ENCODE results near the gene PSME1.
A peak's percentile ranks its signal among the peaks of the same experiment; 100 is the strongest.
"Not testable (repeated sequence)": the region's sequence is repeated elsewhere in the genome, so short reads cannot be mapped to it uniquely, and the experiment has no call there.

Gene PSME1

DNA sequence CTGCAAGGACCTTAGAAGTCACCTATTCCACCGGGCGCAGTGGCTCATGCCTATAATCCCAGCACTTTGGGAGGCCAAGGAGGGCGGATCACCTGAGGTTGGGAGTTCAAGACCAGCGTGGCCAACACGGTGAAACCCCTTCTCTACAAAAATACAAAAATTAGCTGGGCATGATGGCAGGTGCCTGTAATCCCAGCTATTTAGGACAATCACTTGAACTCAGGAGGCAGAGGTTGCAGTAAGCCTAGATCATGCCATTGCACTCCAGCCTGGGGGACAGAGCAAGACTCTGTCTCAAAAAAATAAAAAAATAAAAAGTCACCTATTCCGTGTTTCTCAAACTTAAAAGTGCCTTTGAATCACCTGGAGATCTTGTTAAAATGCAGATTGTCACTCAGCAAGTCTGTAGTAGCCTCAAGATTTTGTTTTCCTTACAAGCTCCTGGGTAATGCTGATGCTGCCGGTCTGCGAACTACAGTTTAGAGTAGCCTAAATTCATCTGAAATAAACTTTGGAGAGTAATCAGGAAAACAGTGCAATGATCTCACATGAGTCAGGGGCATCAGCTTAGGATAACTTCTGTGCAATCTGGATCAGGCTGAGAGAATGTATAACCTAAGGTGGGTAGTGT, 30.3 kb upstream of the PSME1 start:
- DNase-seq (ENCODE audit: low spot score): not testable (repeated sequence)

DNA sequence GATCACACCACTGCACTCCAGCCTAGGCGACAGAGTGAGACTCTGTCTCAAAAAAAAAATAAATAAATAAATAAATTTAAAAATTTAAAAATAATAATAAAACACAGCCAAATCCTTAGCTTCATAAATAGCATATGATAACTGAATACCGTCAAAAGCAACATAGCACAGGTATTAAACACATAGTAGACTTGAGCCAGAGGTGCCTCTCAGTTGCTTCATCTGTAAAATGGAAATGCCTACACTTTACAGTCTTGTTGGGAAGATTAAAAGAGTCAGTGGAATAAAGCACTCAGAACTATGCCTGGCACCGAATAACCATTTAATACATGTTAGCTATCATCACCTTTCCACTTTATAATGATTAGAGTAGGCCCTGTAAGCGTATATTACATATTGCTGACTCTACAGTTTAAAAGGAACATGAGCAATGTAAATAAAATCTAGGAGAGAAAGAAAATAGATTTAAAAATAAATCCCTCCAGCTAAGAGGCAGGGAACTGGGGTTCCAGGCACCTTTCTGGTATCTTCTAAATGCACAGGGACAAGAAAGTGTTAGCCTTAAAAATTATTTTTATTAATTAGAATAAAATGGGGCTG, 29.2 kb upstream of the PSME1 start:
- no peak for DNase-seq (ENCODE audit: low spot score)

DNA sequence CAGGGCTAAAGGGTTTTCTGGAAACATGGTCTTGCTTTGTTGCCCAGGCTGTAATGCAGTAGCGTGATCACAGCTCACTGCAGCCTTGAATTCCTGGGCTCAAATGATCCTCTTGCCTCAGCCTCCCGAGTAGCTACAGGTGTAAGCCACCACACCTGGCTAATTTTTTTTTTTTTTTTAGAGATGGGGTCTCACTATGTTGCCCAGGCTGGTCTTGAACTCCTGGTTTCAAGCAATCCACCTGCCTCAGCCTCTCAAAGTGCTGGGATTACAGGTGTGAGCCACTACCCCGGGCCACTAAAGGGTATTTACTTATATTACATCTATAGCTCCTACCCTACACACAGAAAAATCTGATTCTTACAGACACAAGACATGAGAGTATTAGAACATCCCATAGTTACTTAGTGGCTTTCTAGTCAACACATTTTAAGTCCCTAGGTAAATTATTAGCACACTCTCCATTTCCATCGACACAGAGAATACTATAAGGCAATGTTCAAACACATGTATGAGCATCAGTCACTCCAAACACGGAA, 27.6 kb upstream of the PSME1 start:
- DNase-seq (ENCODE audit: low spot score): no peak

DNA sequence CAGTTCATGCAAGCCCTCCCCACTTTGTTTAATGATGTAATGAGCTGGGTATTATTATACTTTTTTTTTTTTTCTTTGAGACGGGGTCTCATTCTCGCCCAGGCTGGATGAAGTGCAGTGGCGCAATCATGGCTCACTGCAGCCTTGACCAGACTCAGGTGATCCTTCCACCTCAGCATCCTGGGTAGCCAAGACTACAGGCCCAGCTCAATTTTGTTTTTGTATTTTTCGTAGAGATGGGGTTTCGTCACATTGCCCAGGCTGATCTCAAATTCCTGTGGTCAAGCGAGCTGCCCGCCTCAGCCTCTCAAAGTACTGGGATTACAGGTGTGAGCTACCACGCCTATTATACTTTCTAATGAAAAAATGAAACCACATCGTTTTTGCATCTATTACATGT, 25.9 kb upstream of the PSME1 start:
- DNase-seq (ENCODE audit: low spot score): no peak

DNA sequence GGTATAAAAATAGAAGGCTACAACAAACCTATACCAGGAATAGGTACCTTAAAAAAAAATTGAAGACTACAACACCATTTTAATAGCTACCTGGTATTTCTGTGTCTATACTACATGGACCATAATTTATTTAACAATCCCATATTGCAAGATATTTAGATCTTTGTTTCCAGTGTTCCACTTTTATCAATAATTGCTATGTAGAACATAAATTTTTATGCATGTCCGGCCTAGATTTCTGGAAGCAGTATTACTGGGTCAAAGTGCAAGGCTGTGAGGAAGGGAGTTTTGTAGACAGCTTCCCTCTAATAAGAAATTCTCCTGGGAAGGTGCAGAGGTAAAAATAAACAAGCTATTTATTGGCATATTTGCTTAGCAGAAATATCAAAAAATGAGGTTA, 25.5 kb upstream of the PSME1 start:
- no peak for DNase-seq (ENCODE audit: low spot score)

DNA sequence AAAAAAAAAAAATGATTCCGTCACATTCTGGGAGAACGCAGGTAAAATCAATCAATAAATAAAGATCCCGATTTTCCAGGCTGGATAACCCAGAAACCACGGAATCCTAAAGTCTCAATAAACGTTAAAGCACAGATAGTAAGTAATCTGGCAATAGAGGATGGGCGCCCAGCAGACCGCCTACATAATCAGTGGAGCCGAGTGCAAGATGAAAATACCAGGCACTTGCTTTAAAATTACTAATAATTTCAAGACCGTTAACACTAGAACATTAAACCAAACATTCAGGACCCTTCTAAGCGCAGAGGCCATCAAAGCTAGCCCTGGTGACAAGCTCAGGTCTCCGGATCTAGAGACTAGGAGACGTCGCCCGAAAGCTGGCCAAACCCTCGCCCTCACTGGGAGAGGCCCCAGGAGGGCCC, 22.6 kb upstream of the PSME1 start:
- DNase-seq (ENCODE audit: low spot score): no peak

DNA sequence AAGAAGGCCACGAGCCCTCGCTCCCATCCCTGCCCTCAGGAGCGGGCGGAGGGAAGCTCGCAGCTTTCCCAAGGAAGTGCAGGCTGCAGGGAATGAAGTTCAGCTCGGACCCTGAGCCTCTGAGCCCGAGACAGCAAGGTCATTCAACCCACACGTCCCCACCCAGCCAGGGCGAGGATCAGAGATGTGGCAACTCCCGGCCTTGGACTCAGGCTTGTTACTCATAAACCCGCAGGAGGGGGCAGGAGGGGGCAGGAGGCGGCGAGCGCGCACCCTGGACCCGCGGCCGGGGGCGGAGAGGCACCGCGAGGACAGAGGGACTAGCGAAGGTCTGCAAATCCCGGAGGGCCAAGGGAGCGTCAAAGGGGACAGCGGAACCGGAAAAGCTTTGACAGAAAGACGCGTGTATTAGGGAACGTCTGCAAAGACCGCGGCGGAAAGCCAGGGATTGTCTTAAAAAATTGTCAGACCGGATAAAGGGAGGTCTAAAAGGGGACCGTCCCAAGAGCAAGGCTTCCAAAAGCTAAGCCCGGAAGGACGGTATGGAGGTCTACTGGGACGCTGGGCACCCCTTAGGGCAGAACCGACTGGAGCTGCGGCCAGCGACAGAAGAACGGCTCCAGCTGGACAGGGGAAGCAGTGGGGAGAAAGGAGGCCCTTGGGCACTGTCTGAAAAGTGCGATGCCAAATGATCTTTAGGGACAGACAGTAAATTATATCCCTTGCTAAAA, 22.0 kb upstream of the PSME1 start:
- DNase-seq (ENCODE audit: low spot score): peak; percentile 88

DNA sequence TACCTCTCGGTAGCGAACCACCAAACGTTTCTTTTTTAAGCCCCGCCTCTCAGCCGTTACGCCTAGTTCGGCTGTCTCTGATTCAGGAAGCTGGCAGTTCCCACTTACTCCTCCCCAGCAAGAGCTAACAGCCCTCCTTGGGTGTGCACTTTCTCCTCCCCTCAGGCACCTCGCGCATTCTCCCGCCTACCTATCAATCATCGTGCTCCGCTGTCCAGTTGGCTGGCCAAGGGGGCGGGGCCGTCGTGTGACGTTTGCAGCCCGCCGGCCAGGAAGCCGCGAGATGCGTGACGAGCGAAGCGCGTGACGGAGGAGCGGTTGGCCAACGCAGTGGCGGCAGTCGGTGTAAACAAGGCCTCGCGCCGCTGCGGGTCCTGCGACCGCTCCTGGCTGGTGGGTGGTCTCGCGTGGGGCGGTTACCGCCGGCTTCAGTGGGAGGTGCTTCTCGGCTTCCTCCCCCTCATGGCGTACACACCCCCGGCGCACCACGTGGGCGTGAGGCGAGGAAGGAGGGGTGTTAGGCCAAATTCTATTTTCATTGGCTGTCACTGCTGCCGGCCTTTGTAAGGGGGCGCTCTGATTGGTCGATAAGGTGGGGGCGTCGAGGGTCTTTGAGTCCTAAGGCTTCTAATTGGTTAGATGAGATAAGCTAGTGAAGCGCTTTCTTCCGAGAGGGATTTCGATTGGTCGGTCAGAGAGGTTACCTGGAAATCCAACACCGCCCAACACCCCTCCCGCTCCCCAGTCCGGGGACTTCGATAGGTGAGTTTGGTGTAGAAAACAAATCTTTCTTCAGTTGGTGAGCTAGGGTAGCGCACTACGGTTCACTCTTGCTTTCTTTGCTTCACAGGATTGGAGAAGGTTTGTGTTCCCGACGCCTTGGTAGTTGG, 21.2 kb upstream of the PSME1 start, which contains the start of the genes DCAF11 and NRL:
Gene DCAF11 (plus strand): TSS at position 246 of the 890 bp plus-strand sequence. CDS start 818 bp downstream, outside the sequence.
Gene NRL (minus strand): TSS at position 418 of the 890 bp plus-strand sequence. CDS start 32,101 bp downstream, outside the sequence.
- peak; percentile 99 for DNase-seq (ENCODE audit: low spot score)

DNA sequence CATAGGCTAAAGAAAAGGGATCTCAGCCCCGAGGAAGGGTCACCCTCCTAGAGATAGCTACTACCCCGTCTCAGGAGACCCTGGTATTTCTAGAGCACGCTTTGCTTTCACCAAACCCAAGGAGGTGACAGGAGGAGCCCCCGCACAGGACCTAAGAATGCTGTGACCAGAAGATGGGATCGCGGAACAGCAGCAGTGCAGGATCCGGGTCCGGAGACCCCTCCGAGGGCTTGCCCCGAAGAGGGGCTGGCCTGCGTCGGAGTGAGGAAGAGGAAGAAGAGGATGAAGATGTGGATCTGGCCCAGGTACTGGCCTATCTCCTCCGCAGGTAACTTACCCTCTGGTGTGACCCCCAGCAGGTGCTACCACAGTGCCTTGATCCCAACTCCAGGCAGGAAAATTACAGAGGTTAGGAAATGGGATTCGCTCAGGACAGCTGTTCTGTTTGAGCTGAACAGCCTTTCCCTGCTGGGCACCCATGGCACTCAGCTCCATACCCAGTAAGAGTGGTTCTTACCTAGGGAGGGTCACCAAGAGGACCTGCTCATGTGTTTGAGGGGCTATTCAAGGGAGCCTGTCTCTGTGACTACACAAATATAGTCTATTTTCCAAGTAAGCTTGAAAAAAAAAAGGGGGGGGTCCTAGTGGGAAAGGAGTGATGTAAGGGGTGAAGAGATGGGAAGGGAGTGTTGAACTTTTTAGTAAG, 20.4 kb upstream of the PSME1 start:
- DNase-seq (ENCODE audit: low spot score): no peak

DNA sequence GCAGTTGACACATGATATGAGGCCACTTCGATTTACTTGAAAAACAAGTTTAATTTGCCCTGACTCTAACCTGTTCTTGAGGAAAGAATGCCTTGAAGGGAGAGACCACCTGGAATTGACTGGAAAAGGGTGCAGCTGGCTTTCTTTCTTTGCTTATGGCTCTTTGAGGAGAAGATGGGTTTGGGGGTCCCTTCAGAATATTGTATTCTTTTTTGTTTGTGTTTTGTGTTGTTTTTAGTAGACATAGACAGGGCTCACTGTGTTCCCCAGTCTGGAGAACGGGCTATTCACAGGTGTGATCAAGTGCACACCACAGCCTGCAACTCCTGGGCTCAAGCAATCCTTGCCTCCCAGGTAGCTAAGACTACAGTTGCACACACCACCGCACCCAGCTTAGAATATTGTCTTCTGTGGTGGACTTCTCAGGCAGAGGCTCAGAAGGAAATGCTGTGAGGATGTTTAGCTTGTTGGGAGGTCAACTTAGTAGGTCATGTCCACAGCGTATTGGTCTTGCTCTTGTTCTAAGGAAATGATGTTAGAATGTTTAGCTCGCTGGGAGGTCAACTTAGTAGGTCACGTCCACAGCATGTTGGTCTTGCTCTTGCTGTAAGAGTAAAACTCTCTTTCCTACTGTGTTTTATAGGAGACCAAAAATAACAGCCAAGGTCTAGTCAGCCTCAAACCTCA, 19.7 kb upstream of the PSME1 start:
- no peak for DNase-seq (ENCODE audit: low spot score)

DNA sequence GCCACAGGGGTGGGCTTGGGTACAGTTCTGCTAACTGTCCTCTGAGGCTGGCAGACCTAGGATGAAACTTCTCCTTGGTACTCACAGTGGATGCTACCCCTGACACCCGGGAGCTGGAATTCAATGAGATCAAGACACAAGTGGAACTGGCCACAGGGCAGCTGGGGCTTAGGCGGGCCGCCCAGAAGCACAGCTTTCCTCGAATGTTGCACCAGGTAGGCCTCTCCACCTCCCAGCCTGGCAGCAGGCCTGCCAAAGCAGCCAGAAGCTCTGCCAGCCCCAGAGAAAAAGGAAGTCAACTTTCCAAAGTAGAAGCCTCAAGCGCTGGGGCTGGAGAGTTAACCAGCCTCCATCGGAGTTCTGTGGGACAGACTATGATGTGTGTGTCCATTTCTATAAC, 18.8 kb upstream of the PSME1 start:
- DNase-seq (ENCODE audit: low spot score): no peak

DNA sequence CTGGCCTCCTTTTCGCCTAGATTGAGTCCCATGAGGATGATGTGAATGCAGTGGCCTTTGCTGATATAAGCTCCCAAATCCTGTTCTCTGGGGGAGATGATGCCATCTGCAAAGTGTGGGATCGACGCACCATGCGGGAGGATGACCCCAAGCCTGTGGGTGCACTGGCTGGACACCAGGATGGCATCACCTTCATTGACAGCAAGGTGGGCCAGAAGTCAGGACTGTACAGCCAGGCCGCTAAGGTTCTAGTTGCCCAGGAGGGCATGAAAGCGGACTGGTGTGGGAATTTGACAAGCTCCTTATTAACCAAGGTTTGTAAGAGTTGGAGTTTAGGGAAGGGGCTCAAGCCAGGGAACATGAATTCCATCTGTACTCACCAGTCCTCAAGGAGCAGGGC, 16.3 kb upstream of the PSME1 start:
- no peak for DNase-seq (ENCODE audit: low spot score)

DNA sequence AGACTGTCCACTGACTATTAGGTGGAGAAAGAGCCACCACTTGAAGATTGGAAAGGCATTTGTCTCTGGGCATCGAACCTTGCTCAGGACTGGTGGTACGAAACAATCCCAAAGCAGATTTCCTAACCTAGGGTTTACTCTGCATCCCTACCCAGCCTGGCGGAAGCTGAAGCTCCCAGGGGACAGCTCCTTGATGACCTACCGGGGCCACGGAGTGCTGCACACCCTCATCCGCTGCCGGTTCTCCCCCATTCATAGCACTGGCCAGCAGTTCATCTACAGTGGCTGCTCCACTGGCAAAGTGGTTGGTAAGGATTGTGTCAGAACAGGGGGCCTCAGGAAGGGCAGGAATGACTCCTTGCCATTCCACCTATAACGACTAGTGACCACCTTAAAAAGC, 14.8 kb upstream of the PSME1 start:
- DNase-seq (ENCODE audit: low spot score): no peak

DNA sequence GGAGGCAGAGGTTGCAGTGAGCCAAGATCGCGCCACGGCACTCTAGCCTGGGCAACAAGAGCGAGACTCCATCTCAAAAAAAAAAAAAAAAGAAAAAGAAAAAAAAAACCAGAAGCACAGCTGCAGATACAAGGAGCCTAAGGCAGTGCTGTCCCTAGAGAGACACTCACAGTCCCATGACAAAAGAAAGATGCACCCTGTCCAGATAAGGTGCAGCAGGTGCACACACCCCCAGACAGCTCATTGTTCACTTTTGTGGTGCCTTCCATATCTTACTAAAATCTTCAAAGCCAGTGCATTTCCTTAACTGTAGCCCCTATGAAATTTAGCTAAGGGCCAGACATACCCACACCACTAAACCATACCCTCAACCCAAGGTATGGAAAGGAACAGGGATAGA, 13.6 kb upstream of the PSME1 start:
- no peak for DNase-seq (ENCODE audit: low spot score)

DNA sequence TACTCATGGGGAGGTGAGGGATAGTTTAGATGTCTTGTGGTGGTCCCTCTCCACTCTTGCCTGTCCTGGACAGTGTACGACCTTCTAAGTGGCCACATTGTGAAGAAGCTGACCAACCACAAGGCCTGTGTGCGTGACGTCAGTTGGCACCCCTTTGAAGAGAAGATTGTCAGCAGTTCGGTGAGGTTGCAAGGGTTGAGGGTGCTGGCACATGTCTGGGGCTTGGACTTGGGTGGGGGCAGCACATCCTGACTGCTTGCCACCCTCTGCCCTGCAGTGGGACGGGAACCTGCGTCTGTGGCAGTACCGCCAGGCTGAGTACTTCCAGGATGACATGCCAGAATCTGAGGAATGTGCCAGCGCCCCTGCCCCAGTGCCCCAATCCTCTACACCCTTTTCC, 13.1 kb upstream of the PSME1 start:
- DNase-seq (ENCODE audit: low spot score): no peak

DNA sequence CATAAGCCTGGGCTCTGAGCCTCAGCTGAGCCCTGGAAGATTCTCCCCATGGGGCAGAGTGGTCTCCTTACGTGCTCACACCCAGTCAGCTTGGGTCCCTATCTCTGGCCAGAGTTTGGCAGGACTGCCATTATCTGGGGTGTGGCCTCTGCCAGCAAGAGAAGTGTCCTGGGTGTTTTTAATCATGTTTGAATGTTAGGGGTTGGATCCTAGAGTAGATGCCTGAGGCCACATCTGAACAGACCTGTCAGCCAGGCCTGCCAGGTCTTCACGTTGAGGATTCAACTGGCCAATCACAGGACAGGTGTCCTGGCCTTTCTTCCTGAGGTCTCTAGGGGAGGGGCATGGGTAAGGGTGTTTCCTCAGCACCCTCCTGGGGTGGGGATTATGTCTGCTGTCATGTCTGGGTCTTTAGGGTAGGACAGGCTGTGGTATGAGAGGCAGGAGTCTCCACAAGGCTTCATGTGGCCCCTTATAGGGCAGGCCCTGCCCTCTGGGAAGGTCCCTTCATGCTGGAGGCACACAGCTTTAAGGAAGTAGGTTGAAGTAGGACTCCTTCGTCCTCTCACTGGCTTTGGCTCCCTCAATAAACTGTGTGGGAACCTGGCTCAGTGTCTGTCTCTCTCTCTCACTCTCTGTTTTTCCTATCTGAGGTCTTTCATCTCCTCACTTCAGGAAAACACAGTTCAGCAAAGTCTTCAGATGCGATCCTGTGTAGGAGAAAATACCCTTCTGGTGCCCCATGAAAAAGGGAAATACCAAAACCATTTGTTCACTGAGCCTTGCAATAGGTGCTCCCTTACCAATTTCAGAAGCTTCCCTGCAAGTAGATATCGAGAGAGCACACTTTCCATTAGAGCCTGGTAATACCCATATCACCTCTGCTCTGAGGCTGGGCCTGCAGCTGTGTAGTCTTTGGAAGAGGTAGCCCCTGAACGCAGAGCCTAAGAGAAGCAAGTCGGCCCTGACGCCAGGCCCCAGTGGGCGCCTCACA, 12.3 kb upstream of the PSME1 start:
- DNase-seq (ENCODE audit: low spot score): no peak

DNA sequence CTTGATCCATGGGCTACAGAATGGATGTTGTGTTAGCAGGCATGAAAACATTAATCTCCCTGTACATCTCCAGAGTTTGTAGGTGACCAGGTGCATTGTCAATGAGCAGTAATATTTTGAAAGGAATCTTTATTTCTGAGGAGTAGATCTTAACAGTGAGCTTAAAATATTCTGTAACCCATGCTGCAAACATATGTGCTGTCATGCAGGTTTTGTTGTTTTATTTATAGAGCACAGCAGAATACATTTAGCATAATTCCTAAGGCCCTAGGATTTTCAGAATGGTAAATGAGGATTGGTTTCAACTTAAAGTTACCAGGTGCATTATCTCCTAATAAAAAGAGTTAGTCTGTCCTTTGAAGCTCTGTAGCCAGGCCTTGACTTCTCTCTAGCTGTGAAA, 9.1 kb upstream of the PSME1 start:
- DNase-seq (ENCODE audit: low spot score): no peak

DNA sequence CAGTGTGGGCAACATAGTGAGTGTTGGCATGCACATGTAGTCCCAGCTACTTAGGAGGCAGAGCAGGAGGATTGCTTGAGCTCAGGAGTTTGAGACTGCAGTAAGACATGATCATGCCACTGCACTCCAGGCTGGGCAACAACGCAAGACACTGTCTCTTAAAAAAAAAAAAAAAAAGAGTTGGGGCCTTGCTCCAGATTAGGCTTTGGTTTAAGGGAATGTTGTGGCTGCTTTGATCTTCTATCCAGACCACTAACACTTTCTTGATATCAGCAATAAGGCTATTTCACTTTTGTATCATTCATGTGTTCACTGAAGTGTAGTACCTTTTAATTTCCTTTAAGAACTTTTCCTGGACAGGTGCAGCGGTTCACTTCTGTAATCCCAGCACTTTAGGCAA, 8.3 kb upstream of the PSME1 start:
- DNase-seq (ENCODE audit: low spot score): no peak

DNA sequence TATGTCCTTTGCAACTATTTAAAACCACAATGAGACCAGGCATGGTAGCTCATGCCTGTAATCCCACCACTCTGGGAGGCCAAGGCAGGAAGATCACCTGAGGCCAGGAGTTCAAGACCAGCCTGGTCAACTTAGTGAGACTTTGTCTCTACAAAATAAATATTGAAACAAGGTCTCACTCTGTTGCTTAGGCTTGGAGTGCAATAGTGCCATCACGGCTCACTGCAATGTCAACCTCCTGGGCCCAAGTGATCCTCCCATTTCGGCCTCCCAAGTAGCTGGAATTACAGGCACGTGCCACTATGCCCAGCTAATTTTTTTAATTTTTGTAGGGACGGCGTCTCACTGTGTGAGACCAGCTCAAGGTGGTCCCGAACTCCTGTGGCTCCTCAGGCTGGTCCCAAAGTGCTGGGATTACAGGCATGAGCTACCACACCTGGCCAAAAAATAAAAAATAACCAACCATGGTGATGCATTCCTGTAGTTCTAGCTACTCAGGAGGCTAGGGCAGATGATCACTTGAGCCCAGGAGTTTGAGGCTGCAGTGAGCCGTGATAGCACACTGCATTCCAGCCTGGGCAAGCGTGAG, 6.5 kb upstream of the PSME1 start:
- no peak for DNase-seq (ENCODE audit: low spot score)

All from ecto neural progenitor cell (in vitro differentiated cells).